ENCODE data around the gene ZNF519.

The ZNF519 gene

DNA sequence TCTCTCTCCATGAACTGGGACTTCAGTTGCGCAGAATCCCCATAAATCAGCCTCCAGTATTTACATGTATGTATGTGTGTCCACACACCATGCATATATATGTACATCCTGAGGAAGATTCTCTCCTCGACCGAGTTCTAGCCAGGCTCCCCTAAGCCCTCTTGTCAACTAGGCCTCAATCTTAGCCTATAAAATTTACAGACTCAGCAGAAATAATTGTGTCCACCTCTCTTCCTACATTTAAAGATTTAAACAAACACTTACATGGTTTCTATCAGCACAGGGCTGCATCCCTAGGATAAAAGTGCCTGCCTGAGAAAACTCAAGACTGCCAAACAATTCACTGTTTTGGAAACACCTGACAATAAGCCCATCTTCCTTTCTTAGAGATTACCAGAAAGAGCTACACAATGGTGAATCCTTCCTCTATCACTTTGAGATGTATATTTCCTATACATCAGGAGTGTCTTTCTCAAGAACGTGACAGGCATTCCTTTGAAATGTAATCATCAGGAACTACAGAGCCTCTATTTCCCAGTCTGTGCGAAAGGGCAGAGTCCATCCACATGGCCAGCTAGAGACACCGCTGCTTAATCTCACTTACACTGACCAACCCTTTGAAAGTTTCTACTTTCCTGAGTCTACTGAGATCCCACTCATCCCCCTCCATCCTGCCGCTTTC is 39.5 kb downstream of the ZNF519 start:
- no peak for DNase-seq

DNA sequence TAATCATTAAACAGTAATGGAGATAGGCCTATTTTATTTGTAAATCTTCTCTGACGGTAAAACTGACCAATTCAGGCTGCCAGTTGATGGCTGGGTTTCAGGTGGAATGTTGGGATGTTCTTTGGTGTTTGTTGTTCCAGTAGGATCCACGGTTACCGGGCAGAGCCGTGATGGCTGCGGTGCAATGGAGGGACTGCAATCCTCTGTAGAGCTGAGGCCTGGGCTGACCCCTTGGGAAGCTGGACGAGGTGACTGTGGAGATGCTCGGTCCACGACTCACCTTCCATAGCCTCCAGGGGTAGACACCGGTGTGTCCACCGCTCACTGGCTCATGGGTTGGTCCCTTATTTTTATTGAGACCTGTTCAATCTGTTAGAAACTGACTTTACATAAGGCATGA is 42.5 kb downstream of the ZNF519 start:
- DNase-seq, result no peak

DNA sequence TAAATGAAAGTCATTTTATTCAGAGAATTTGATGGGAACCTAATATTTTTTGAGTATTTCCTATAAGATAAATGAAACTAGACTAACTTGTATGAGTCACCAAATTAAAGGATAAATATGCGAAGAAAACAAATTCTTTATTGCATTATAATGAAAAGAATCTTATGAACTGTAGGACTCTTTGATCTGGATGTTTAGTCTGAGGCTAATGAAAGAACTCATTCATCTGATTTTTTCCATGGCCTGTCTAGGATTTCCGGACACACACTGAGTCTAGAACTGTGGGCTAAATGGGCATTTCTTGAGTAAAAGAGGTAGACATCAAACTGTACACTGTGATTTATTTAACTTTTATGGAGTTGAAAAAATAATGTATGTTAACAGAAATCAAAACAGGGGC is 43.0 kb downstream of the ZNF519 start:
- no peak for DNase-seq

DNA sequence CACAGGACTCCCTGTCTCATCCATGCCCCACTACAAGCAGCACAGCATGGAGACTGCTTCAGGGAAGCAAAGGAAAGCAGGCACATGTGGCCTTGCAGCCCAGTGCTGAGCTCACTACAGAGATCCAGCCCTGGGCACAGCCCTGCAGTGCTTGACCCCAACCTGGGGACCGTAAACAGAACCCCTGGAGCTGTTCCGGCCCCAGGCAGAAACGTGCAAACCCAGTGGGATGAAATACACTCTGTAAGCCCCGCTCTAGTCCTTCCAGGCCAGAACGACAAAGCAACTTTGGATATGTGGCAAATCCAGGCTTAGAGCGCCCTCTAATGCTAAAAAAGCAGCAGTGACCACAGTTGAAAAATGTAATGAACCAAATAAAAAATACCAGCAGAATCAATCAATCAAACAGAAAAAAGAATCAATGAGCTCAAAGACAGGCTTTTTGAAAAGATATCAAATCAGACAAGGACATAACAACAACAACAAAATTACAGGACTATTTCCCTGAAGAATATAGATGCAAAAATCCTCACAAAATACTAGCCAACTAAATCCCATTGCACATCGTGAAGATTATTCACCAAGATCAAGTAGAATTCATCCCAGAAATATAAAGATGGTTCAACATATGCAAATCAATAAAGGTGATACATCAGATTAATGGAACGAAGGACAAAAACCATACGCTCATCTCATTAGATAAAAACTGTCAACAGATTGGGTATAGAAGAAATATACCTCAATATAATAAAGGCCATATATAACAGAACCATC is 45.6 kb downstream of the ZNF519 start:
- no peak for DNase-seq

DNA sequence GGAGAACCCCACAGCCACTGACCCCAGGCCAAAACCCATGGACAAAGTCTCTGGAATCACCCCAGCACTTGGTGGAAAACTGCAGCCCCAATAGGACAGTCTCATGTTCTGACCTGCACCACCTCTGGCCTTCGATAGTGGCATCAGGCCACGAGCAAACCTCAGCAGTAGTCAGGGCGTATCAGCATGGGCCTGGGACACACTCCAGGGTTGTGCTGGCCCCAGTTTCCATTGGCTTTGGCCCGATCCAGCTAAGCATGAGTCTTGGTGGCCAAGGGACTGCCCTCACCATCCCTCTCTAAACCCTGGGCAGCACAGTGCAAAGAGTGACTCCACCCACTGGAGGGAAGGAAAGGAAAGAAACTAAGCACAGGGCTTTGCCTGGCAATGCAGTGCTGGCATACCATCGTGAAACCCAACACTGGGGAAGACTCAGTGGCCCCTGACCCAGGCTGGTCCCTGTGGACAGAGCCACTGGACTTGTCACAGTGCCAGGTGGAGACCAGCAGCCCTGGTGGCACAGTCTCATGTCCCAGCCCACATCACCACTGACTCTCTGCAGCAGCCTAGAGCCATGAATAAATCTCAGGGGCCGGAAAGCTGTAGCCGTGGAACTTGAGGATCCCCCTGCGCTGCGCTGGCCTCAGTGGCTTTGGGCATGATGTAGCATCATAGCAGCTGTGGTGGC is 46.3 kb downstream of the ZNF519 start:
- no peak for DNase-seq

DNA sequence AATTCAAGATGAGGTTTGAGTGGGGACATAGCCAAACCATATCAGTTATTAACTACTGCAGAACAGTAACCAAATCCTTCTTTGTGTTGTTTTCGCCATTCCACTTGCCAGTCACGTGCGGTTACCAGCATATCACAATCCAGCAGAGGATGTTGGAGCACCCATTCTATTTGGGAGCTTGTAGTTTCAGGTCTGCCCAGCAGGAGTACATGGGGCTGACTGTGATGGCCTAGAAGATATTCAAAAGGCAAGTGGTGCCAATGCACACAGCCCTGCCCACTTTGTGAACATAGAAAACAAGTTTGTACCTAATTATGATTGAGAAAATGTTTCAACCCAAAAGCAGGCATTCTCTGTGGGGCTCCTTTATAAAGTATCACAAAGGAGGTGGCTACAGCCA is 57.0 kb downstream of the ZNF519 start:
- DNase-seq, result no peak

DNA sequence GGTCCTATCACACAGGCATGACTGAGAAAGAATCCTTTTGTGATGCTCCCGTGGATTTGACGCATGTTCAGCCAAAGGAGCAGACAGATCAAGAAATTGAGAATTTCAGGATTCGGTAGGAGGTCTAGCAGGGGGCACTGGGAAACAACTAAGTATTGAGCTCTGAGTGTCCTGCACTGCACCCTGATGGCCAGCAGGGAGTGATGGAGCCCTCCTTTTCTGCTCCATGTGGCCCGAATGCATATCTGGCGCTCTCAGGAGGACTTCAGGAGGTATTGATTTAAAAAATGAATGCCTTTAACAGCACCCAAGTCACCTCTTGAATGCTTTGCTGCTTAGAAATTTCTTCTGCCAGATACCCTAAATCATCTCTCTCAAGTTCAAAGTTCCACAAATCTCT is 58.0 kb downstream of the ZNF519 start:
- no peak for DNase-seq

DNA sequence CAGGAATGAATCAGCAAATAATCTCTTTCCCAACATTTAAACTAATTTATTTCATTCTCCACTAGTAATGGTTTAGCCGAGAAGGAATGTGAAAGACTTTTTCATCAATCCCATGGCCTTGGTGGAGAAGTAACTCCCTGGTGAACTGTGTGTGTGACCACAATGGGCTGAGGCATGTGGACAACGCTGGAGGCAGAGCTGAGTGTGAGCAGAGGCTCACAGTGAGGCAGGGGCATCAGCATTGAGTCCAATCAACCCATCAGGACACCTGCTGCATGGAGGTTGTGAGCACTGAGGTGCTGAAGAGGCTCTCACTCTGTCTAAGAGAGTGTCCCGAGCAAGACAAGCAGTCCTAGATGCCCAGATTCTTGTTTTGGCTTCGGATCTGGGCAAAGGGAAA is 78.6 kb downstream of the ZNF519 start:
- DNase-seq, result no peak

All from activated CD8-positive, alpha-beta memory T cell treated with anti-CD3 and anti-CD28 coated beads for 24 hours (primary cell).